NCI-H748 treated with DMSO at 0.1 percent for 48 hours (cell line): ENCODE measurements around the gene TMC7.
A peak's percentile ranks its signal among the peaks of the same experiment; 100 is the strongest.
"Not testable (repeated sequence)": the region's sequence is repeated elsewhere in the genome, so short reads cannot be mapped to it uniquely, and the experiment has no call there.

Source experiments
- DNase-seq: peaks from one replicate; lab custom pipeline; 2025; lab: John Stamatoyannopoulos, UW

TMC7 gene

GRCh38 chr16:18983565-18984434, at the start of gene TMC7:
Gene TMC7, plus strand, starts transcription at chr16:18983934. Its CDS starts 130 bp downstream, at chr16:18984064.
- peak; percentile 33 for DNase-seq

GRCh38 chr16:18936727-18937340, 46.9 kb upstream of the TMC7 start:
- DNase-seq = no peak

- no peak for DNase-seq
Observed at GRCh38 chr16:18937390-18937789, 46.3 kb upstream of the TMC7 start.

GRCh38 chr16:18938986-18939385, 44.7 kb upstream of the TMC7 start:
- no peak for DNase-seq

GRCh38 chr16:18941471-18941870, 42.3 kb upstream of the TMC7 start:
- DNase-seq = no peak

- no peak for DNase-seq
Observed at GRCh38 chr16:18942061-18942460, 41.7 kb upstream of the TMC7 start.

GRCh38 chr16:18943414-18943813, 40.3 kb upstream of the TMC7 start:
- DNase-seq = no peak

GRCh38 chr16:18945233-18945632, 38.5 kb upstream of the TMC7 start:
- DNase-seq = no peak

- DNase-seq = no peak
Observed at GRCh38 chr16:18948372-18949020, 35.2 kb upstream of the TMC7 start.

GRCh38 chr16:18950469-18951185, 33.1 kb upstream of the TMC7 start:
- DNase-seq = no peak

GRCh38 chr16:18953547-18953946, 30.2 kb upstream of the TMC7 start:
- no peak for DNase-seq

- peak; percentile 12 for DNase-seq
Observed at GRCh38 chr16:18955874-18956580, 27.7 kb upstream of the TMC7 start.

GRCh38 chr16:18956658-18957241, 27.0 kb upstream of the TMC7 start:
- not testable (repeated sequence) for DNase-seq

- no peak for DNase-seq
Observed at GRCh38 chr16:18958621-18959029, 25.1 kb upstream of the TMC7 start.

- no peak for DNase-seq
Observed at GRCh38 chr16:18959031-18959505, 24.7 kb upstream of the TMC7 start.

- DNase-seq = no peak
Observed at GRCh38 chr16:18965555-18965954, 18.2 kb upstream of the TMC7 start.

- DNase-seq = no peak
Observed at GRCh38 chr16:18966791-18967190, 16.9 kb upstream of the TMC7 start.

- peak; percentile 53 for DNase-seq
Observed at GRCh38 chr16:18969050-18969854, 14.5 kb upstream of the TMC7 start.

GRCh38 chr16:18969855-18970240, 13.9 kb upstream of the TMC7 start:
- DNase-seq = no peak

GRCh38 chr16:18975109-18975508, 8.6 kb upstream of the TMC7 start:
- no peak for DNase-seq
